GM12878 (cell line): ENCODE measurements around the gene ELAPOR1. TPM values are rescaled to one million over a fixed set of nuclear protein-coding genes. Genes with fewer than 3 reads are reported as not detected.

Experiments
- ATAC-seq: fragments of 200-7000 bp; cut with Tn5 transposase; 3 replicates; pipeline ENCODE4 v1.9.1; 2020; ENCODE audit warnings: mild to moderate bottlenecking, moderate library complexity
- BruUV-seq: library from RNA; stranded (reverse); fragments of 400-500 nt; replicated peaks from 2 replicates; lab custom pipeline; 2021; lab: Mats Ljungman, UMichigan
- CTCF ChIA-PET: fragments of 300-600 bp; sonication (Branson Sonifier 250); formaldehyde crosslinking; extraction: SDS; loops from one replicate; lab custom pipeline; 2021; ENCODE audit warnings: inconsistent platforms; lab: Yijun Ruan, JAX
- POLR2A ChIA-PET: fragments of 350-600 bp; formaldehyde crosslinking; extraction: SDS; loops from one replicate; lab custom pipeline; 2021; ENCODE audit warnings: inconsistent platforms; lab: Charles Lee
- RAD21 ChIA-PET: fragments of 300-600 bp; sonication (Branson Sonifier 250); formaldehyde crosslinking; loops from one replicate; lab custom pipeline; 2023; ENCODE audit warnings: antibody characterized with exemption; ENCODE audit not compliant: unreplicated experiment; lab: Charles Lee
- SMC1A ChIA-PET: fragments of 300-600 bp; sonication (Branson Sonifier 250); formaldehyde crosslinking; loops from one replicate; lab custom pipeline; 2023; ENCODE audit not compliant: unreplicated experiment, uncharacterized antibody; lab: Charles Lee
- DNase-seq: peaks from one replicate; pipeline ENCODE4 v3.0.0-alpha.2; 2011; ENCODE audit warnings: low read depth, low spot score
- FAIRE-seq: peaks from 3 replicates; lab custom pipeline; 2011; peaks lifted over from hg19 to GRCh38; lab: Jason Lieb, UNC
- H2AFZ ChIP-seq: 2 replicates; pipeline ENCODE4 v1.6.0; 2011; ENCODE audit warnings: low read depth, low read length, control low read depth; ENCODE audit not compliant: control insufficient read depth
- H3K27ac ChIP-seq: 2 replicates; pipeline ENCODE4 v1.5.1; 2011; ENCODE audit warnings: control low read depth; ENCODE audit not compliant: control insufficient read depth, insufficient read depth
- H3K27me3 ChIP-seq, 2 experiments: replicated peaks in 1 of 2; 2 replicates each; pipeline versions ENCODE4 v1.6.0 to v1.6.1; 2011; ENCODE audit warnings: low read length in 1 of 2; ENCODE audit not compliant: control insufficient read depth in 2 of 2, insufficient read depth in 2 of 2
- H3K36me3 ChIP-seq, 2 experiments: 2 replicates each; pipeline ENCODE4 v1.5.1; 2011; ENCODE audit warnings: low read length in 1 of 2; ENCODE audit not compliant: control insufficient read depth in 2 of 2, insufficient read depth in 2 of 2
- H3K4me1 ChIP-seq: 2 replicates; pipeline ENCODE4 v1.6.1; 2011; ENCODE audit warnings: mild to moderate bottlenecking, low read length, moderate library complexity, mixed read lengths; ENCODE audit not compliant: control insufficient read depth, insufficient read depth
- H3K4me2 ChIP-seq: 2 replicates; pipeline ENCODE4 v1.6.0; 2011; ENCODE audit warnings: control low read depth; ENCODE audit not compliant: control insufficient read depth, insufficient read depth
- H3K4me3 ChIP-seq: fragments of 200-600 bp; sonication (generic); 2 replicates; pipeline ENCODE4 v1.5.1; 2016
- H3K79me2 ChIP-seq: 2 replicates; pipeline ENCODE4 v1.6.0; 2011; ENCODE audit warnings: low read length; ENCODE audit not compliant: control insufficient read depth, insufficient read depth
- H3K9ac ChIP-seq: 2 replicates; pipeline ENCODE4 v1.8.0; 2011; ENCODE audit warnings: low read length, control low read depth, mixed read lengths; ENCODE audit not compliant: control insufficient read depth, insufficient read depth
- H3K9me3 ChIP-seq: replicated peaks from 3 replicates; pipeline ENCODE4 v1.5.1; 2011; ENCODE audit warnings: mild to moderate bottlenecking, low read length; ENCODE audit not compliant: control insufficient read depth, insufficient read depth
- H4K20me1 ChIP-seq: 2 replicates; pipeline ENCODE4 v1.6.0; 2011; ENCODE audit not compliant: control insufficient read depth, insufficient read depth
- ASH2L ChIP-seq: fragments of 300-600, 200-600 bp; sonication (generic); IDR thresholded peaks from 2 replicates; pipeline ENCODE4 v1.6.1; 2017; ENCODE audit warnings: low read depth, mild to moderate bottlenecking, borderline replicate concordance
- BCLAF1 ChIP-seq: fragments of 450-650 bp; IDR thresholded peaks from 2 replicates; pipeline ENCODE4 v1.6.1; 2017; ENCODE audit warnings: antibody characterized with exemption, mild to moderate bottlenecking, moderate library complexity
- CBFB ChIP-seq: IDR thresholded peaks from 2 replicates; pipeline ENCODE4 v1.6.1; 2016; ENCODE audit warnings: antibody characterized with exemption, low read depth
- ETV6 ChIP-seq, 2 experiments: fragments of 450-650 bp in 1 of 2; IDR thresholded peaks in 1 of 2; conservative IDR thresholded peaks in 1 of 2; 2 replicates each; pipeline ENCODE4 v1.6.1; 2014; ENCODE audit warnings: antibody characterized with exemption in 1 of 2, borderline replicate concordance in 1 of 2, low read depth in 1 of 2, mild to moderate bottlenecking in 1 of 2, moderate library complexity in 1 of 2
- EZH2 ChIP-seq: IDR thresholded peaks from 2 replicates; pipeline ENCODE4 v1.6.1; 2012; ENCODE audit warnings: low read depth, mild to moderate bottlenecking, control low read depth, inconsistent platforms, low read length, borderline replicate concordance; ENCODE audit not compliant: control insufficient read depth
- IRF4 ChIP-seq: IDR thresholded peaks from 2 replicates; pipeline ENCODE4 v1.6.1; 2011; ENCODE audit warnings: low read depth, low read length
- PBX3 ChIP-seq: IDR thresholded peaks from 2 replicates; pipeline ENCODE4 v1.6.1; 2011; ENCODE audit warnings: mild to moderate bottlenecking, low read depth, low read length, moderate library complexity; ENCODE audit not compliant: insufficient replicate concordance
- POLR2AphosphoS2 ChIP-seq: IDR thresholded peaks from 2 replicates; pipeline ENCODE4 v1.6.1; 2011; ENCODE audit warnings: low read depth, mild to moderate bottlenecking, low read length, improper control_type of control experiment, moderate library complexity
- RB1 ChIP-seq: fragments of 450-650 bp; formaldehyde crosslinking; IDR thresholded peaks from 2 replicates; pipeline ENCODE4 v1.6.1; 2017; ENCODE audit warnings: mild to moderate bottlenecking, borderline replicate concordance
- WGBS: methylation state at CpG from one replicate; pipeline ENCODE4 v1.1.6; 2016; ENCODE audit warnings: low lambda C conversion rate; ENCODE audit not compliant: insufficient replicate concordance, insufficient coverage; ENCODE audit errors: missing lambda C conversion rate; 5-methylcytosine and 5-hydroxymethylcytosine counted together
- in situ Hi-C: fragments of 300-500 bp; cut with MboI; formaldehyde crosslinking; loops from 9 replicates; pipeline ENCODE4 v1.14.3; 2018; ENCODE audit warnings: mixed read lengths
- intact Hi-C: fragments of 100-400 bp; cut with micrococcal nuclease; formaldehyde crosslinking; loops from one replicate; pipeline ENCODE4 v1.14.2; 2022; ENCODE audit not compliant: unreplicated experiment
- polyA plus RNA-seq, 11 experiments: library from polyadenylated mRNA; depleted of rRNA in 4 of 11; unstranded in 6 of 11; stranded (reverse) in 5 of 11; fragments of >200 nt; fragmentation: Nextera tagmentation in 4 of 11; fragmentation: Illumina TruSeq in 1 of 11; extraction: Ambion mirVana in 4 of 11; extraction: Trizol in 1 of 11; gene quantifications; 1 replicate in 1 of 11; 2 replicates in 10 of 11; pipeline versions ENCODE4 v1.2.1 to v1.2.3, GENCODE V29; 2011 to 2016; ENCODE audit warnings: inconsistent platforms in 2 of 11, missing spikeins in 2 of 11, low read depth in 1 of 11
- total RNA-seq, 4 experiments: library from RNA; depleted of rRNA in 3 of 4; stranded (reverse); fragments of >200 nt in 3 of 4; fragmentation: Illumina TruSeq in 1 of 4; extraction: Trizol in 1 of 4; gene quantifications; 2 replicates each; pipeline versions ENCODE4 v1.2.1 to v1.2.3, GENCODE V29; 2013 to 2021

Gene ELAPOR1
- total and polyA plus RNA-seq, 10 of the 15 experiments (the other 5 are each of a cell fraction or from before 2014, with no cell fraction given): 0.04 to 2.1 (median 0.19) TPM; not detected in 2

- no TSS peak for BruUV-seq
- POLR2A ChIA-PET: no interaction called here
- Histone ChIP-seq H3K79me2 (no peaks in the 10 kb centered on the region), H4K20me1 (no peaks in the 10 kb centered on the region), H3K27me3 (peaks cover 8 to 11% of the 10 kb centered on the region in 2 experiments), H3K4me1 (peaks cover 5% of the 10 kb centered on the region; the same call in 1 of the 2 replicates), H3K4me3 (no peak overlapping the region), H2AFZ (no peak overlapping the region), H3K9me3 (no peaks in the 10 kb centered on the region), H3K36me3 (no peaks in the 10 kb centered on the region), H3K4me2 (no peak overlapping the region), H3K27ac (no peak overlapping the region), H3K9ac (no peak overlapping the region)
- RAD21 ChIA-PET: no interaction called here
- CTCF ChIA-PET: interaction anchor here (0.7 kb wide), 1 partner anchor 421 kb away, joined by 6 read pairs; no protein-coding TSS in a partner anchor
- FAIRE-seq (no peak), ATAC-seq (no peak), DNase-seq (no peak)
- intact Hi-C loops: loop anchor here (10.0 kb wide), 1 partner anchor 277 kb away; the partner anchor contains the start of gene SORT1
- no peak for TF ChIP-seq CBFB
- TF ChIP-seq RB1: no peak
- no peak for TF ChIP-seq ASH2L
- no peak for TF ChIP-seq BCLAF1
- TF ChIP-seq IRF4: no peak
- TF ChIP-seq PBX3: no peak
- no peak for TF ChIP-seq ETV6 (conservative IDR thresholded peaks at IDR 0.05 in 1 of 2, IDR thresholded peaks at IDR 0.05 in 1 of 2; ENCODE audit: borderline replicate concordance in 1 of 2, low read depth in 1 of 2)
- TF ChIP-seq EZH2: no peak
- no peak for TF ChIP-seq POLR2AphosphoS2
- in situ Hi-C loops: no loop called here
- SMC1A ChIA-PET: no interaction called here
- WGBS: 0% methylated on average over 1 of the region's 3 CpGs
Measured at GRCh38 chr1:109118089-109118488, 4.2 kb downstream of the ELAPOR1 start.
